Limb (tissue), 2 donors: ENCODE data around the gene EEIG2.

Experiments
- DNase-seq, 2 donors: peaks; one replicate each; pipeline ENCODE4 v3.0.0-alpha.2; 2016; ENCODE audit errors: extremely low spot score in 2 of 2

EEIG2 gene

DNA sequence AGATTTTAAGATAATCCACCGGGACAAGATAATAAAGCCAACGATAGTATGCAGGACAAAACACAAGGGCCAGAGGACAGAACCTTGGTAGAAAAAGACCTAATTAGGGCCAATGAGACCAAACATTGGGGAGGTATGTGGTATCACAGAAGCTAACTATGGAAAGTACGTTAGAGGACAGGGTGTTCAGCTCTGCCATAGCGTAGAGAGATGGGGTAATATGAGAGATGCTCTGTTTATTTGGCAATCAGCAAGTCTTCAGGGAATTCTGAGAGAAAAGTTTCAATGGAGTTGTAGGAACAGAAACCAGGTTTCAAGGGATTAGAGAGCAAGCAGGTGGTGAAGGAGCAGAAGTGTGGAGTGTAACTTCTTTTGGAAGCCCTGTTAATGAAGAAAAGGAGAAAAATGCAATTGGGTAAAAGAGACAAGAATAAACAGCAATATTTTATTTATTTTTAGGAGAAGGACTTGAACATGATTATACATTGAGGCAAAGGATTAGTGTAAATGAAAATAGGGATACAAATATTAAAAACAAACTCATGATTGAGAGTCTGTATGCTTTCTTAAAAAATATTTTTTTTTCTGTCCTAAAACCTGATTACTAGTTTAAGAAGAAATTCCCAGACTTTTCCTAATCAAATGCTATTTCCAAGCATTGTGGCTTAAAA lies 24.0 kb downstream of the EEIG2 start:
- DNase-seq, result no peak

GRCh38 chr1:108584428-108584856 lies 24.5 kb downstream of the EEIG2 start:
- DNase-seq, result no peak

DNA sequence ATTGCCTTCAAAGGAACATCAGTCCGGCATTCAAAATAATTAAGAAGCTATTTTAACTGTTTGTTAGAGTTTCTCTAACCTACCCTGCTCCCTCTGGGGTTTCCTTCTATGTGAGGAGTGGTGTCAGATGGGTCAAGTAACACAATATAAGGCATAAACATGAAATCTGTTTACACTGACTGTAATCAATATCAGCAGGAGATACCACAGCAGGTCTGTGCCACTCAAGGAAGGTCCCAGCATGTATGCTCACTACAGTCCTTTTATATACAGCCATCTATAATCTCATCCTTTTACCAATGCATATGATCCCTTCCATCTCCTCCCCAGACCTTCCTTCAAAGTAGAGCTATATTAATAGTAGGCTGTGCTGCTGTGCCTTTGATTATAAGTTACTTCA lies 25.4 kb downstream of the EEIG2 start:
- DNase-seq, result no peak

GRCh38 chr1:108590441-108590840 lies 30.5 kb downstream of the EEIG2 start:
- peak in 1 of 2 donors; percentile 12 for DNase-seq

- DNase-seq, result peak in 1 of 2 donors; percentile 82
Observed at GRCh38 chr1:108590957-108591356, 31.1 kb downstream of the EEIG2 start.

DNA sequence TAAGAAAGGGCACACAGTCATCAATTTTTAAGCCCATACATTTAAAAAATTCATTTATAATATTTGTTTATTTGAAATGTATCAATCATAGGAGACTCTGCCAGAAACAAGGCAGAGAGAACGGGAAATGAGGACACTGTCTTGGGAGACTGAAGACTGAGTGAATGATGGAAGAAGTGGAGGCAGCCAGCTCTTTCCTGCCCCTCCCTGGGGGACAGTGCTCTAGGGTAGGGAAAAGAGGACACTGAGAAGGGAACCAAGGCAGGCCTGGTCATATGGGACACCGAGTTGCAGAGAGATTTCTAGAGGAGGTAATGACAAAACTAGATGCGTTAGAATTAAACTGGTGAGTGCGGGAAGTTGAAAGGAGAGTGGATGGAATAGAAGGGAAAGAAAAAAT lies 31.6 kb downstream of the EEIG2 start:
- no peak for DNase-seq

GRCh38 chr1:108592030-108592759 lies 32.3 kb downstream of the EEIG2 start:
- no peak for DNase-seq

- DNase-seq, result no peak
Observed at GRCh38 chr1:108593448-108593847, 33.5 kb downstream of the EEIG2 start.

- peak in 1 of 2 donors; percentile 88 for DNase-seq
Observed at GRCh38 chr1:108595507-108595906, 35.6 kb downstream of the EEIG2 start.

GRCh38 chr1:108597041-108597440 lies 37.1 kb downstream of the EEIG2 start:
- DNase-seq, result no peak

DNA sequence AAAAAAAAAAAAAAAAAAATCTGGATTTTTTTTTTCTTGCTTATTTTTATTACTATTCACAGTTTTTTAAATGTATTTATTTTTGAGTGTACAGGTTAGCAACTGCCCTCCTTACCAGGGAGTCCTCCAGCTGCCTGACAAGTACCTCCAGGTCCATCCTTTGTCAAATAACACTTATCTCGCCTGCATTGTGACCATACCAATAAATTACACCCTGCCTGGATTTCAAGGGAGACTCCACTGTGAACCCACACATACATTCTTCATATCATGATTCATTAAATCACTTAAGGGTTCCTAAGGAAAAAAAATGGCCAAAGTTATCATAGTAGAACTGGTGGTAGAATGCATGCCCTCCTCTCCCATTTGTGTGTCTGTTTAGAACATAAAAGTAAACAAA lies 38.4 kb downstream of the EEIG2 start:
- no peak for DNase-seq

DNA sequence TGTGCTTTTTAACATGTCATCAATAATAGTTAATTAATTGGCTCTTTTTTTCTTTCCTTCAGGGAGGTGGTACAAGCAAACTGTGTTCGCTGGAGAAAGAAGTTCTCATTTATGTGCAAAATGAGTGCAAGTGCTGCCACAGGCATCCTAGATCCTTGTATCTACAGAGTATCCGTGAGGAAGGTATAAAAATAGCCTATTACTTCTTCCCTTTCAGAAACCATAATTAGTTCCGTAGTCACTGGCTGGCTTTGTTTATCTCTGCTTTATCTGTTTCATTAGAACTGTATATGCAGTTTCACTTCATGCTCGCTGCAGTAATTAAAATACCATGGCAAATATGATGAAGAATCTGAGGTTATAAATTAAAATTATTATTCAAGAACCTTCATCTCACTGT lies 40.6 kb downstream of the EEIG2 start:
- DNase-seq, result no peak

DNA sequence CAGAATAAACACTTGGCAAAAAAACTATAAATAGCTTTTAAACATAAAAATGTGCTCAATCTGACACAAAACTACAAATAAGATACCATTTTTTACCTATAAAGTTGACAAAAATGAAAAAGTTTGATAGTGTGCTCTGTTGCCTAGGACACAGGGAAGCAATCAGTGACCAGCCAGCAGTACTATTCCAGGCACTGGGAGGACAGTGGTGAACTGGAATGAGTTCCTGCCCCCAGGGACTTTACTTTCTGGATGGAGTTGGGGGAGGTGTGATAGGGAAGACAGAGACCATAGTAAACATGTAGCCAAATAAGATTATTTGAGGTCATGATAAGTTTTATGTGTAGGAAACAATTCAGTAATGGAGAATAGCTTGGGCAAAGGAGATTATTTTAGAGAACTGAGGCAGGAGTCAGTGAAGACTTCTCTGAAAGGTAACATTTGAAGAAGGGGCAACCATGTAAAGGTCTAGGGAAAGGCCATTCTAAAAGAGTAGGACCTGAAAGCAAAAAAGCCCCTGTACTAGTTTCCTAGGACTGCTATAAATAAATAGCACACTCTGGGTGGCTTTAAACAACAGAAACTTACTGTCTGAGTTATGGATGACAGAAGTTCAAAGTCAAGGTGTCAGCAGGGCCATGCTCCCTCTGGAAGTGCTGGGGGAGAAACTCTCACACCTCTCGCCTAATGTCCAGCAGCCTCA lies 42.0 kb downstream of the EEIG2 start:
- no peak for DNase-seq

DNA sequence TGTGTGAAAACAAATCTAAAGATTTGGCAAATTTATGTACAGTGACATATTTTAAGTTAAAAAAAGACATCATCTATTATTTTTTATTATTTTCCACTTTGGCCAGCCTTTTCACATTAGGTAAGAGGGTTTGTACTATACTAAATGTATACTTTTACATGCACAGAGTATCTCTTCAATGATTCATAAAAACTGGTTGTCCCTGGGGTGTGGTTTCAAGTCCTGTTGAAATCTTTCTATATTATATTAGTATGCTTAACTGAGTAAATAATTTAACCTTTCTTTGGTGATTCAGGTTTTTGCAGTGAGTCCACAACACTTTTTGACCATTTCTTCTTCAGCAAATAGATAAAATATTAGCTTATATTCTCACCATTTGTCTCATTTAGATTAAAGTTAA lies 45.7 kb downstream of the EEIG2 start:
- DNase-seq, result no peak

DNA sequence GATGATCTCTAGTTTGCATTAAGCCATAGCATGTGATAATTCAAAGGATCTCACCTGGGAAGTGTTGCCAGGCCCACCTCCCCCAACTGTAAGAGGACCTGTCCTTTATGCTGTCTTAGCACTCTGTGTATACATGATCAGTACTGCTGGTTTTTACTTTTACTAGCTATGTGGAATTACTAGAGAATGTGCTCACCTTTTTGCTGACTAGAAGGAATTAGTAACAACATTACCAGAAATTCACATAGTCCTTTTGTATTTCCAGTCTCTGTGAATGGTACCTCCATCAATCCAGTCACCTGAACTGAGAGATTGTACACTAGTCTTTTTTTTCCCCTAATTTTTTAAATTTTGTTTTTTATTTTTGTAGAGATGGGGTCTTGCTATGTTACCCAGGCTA lies 46.6 kb downstream of the EEIG2 start:
- no peak for DNase-seq

DNA sequence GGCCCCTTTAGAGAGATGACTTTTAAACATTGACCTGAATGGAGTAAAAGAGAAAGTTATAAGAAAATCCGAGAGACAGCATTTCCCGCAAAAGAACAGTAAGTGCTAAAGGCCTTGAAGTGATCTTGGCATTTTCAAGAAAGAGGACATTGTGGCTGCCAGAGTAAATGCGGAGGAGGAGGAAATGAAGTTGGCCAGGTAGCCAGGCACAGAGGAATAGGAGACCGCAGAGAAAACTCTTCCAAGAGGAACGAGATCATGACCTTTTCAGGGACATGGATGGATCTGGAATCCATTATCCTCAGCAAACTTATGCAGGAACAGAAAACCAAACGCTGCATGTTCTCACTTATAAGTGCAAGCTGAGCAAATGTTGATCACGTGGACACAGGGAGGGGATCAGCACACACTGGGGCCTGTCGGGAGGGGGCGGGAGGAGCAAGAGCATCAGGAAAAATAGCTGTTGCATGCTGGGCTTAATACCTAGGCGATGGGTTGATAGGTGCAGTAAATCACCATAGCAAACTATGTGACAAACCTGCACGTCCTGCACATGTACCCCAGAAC lies 49.7 kb downstream of the EEIG2 start:
- DNase-seq, result peak; percentile 40 to 52
